PFSK-1 (cell line): ENCODE results near the gene CD300LD.

Source experiments
- FOXP2 ChIP-seq: optimal IDR thresholded peaks from 2 replicates; pipeline ENCODE3; 2011; ENCODE audit warnings: borderline replicate concordance, control low read depth, inconsistent platforms; ENCODE audit not compliant: insufficient read depth; ENCODE audit errors: extremely low read length, extremely low read depth
- POLR2AphosphoS5 ChIP-seq: IDR thresholded peaks from 2 replicates; pipeline ENCODE4 v1.6.1; 2012; ENCODE audit warnings: low read depth, mild to moderate bottlenecking, control low read depth, low read length, moderate library complexity
- SIN3A ChIP-seq: IDR thresholded peaks from 2 replicates; pipeline ENCODE4 v1.6.1; 2012; ENCODE audit warnings: mild to moderate bottlenecking, low read length, moderate library complexity, borderline replicate concordance; ENCODE audit not compliant: insufficient read depth
- TAF1 ChIP-seq: IDR thresholded peaks from 2 replicates; pipeline ENCODE4 v1.6.1; 2012; ENCODE audit warnings: low read length, control low read depth, borderline replicate concordance; ENCODE audit not compliant: insufficient read depth
- TF ChIP-seq, protein P1 (sequence below), 2 experiments: IDR thresholded peaks; 2 replicates each; pipeline versions ENCODE4 v1.6.1 to v1.8.0; 2011 to 2012; ENCODE audit warnings: low read depth in 2 of 2, low read length in 2 of 2, control low read depth in 1 of 2, inconsistent platforms in 1 of 2, mild to moderate bottlenecking in 1 of 2, moderate library complexity in 1 of 2; ENCODE audit not compliant: insufficient read depth in 1 of 2

Gene CD300LD

DNA sequence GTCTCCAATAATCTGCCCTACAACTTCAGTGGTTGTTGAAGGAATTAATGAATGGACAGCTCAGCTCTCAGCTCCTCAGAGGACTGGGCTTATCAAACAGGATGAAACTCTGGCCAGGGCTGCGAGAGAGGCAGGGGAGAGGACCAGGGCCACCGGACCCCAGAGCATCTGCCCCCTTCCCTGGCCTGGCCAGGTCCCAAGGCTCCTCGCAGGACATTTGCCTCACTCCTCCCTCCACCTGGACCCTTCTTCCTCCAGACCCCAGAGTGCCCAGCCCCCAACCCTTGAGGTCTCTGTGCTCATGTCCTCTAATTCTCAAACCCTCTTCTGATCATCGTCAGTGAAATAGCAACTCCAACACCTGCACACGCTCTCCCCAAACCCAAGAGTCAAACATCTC is 49.9 kb downstream of the CD300LD start:
- TF ChIP-seq FOXP2 (no peak), SIN3A (no peak), TAF1 (no peak), POLR2AphosphoS5 (no peak)
- TF ChIP-seq, protein P1, sequence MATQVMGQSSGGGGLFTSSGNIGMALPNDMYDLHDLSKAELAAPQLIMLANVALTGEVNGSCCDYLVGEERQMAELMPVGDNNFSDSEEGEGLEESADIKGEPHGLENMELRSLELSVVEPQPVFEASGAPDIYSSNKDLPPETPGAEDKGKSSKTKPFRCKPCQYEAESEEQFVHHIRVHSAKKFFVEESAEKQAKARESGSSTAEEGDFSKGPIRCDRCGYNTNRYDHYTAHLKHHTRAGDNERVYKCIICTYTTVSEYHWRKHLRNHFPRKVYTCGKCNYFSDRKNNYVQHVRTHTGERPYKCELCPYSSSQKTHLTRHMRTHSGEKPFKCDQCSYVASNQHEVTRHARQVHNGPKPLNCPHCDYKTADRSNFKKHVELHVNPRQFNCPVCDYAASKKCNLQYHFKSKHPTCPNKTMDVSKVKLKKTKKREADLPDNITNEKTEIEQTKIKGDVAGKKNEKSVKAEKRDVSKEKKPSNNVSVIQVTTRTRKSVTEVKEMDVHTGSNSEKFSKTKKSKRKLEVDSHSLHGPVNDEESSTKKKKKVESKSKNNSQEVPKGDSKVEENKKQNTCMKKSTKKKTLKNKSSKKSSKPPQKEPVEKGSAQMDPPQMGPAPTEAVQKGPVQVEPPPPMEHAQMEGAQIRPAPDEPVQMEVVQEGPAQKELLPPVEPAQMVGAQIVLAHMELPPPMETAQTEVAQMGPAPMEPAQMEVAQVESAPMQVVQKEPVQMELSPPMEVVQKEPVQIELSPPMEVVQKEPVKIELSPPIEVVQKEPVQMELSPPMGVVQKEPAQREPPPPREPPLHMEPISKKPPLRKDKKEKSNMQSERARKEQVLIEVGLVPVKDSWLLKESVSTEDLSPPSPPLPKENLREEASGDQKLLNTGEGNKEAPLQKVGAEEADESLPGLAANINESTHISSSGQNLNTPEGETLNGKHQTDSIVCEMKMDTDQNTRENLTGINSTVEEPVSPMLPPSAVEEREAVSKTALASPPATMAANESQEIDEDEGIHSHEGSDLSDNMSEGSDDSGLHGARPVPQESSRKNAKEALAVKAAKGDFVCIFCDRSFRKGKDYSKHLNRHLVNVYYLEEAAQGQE (IDR thresholded peaks at IDR 0.05; ENCODE audit: insufficient read depth in 1 of 2, low read depth in 2 of 2, low read length in 2 of 2), result no peak

DNA sequence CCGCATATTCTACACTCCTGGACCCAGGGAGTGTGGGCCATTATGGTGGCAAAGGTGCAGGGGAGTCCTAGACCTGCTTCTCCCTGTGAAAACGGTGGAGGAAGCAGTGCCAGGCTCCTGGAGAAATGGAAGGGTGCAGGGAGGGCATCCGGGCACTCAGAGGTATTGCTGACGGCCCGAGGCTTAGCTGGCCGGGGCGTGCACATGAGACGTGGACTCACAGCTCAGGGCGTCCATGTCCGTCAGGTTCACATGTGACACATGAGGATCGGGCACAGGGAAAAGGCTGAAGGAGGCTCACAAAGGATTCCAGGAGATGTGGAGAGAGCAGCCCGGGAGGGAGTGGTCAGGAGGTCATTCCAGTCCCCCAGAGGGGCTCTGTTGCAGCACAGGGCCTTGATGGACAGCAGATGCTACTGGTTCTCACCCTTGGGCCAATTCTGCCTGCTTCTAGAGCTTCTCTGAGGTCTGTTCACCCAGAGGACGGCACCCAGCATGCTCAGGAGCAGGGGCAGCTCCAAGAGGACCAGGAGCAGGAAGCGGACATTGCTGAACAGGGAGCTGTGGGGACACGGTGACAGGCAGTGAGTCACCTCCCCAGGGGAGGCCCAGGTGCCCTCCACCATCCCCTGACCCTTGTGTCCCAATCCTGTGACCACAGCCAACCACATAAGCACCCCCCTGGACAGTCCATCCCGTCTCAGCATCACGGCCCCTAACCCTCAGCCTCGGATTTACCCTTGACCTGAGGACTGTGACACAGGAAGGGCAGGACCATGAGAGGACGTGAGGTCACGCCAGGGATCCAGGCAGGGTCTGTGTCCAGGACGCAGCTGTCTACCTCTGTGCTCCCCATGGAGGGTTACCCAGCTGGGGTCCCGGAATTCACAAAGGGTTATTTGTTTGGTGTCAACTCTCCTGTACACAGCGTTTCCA is 50.6 kb downstream of the CD300LD start:
- TF ChIP-seq POLR2AphosphoS5, result no peak

DNA sequence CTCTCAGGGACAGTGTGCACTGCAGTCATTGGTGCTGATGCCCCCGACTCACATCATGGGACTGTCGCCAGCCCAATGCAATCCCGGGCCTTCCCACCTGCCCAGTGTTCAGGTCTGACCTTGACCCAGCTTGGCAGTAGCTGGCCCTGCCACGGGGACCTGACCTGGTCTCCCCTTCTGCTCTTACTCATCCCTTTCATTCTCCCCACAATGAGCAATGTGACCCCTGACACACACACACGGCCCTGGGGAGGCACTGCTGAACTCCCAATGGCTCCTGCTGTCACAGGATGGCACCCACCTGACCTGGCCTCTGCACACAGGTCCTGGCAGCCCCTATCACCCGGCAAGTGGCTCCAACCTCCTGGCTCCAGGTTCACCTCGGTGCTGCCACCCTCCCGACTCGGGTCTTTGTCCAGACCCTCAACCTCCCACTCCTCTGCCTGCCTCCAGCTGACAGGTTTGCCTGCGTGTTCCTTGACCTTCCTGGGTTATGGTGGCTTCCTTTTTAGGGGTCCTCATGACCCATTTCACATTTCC is 52.7 kb downstream of the CD300LD start:
- TF ChIP-seq SIN3A, result no peak

DNA sequence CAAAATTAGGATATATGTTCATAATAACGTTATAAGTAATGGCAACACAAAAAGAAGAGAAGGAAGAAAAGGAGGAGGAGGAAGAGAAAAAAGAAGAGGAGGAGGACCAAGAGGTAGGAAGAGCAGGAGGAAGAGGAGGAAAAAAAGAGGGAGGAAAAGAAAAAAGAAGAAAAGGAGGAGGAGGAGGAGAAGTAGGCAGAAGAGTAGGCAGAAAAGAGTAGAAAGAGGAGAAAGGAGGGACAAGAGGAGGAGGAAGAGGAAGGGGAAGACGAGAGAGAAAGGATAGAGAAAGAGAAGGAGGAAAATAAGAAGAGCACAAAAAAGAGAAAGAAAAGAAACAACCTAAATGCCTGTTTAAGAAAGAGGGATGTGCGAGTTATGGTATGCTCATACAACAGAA is 55.2 kb downstream of the CD300LD start:
- no peak for TF ChIP-seq POLR2AphosphoS5
- no peak for TF ChIP-seq SIN3A
- TF ChIP-seq FOXP2, result no peak
- TF ChIP-seq TAF1, result no peak
- TF ChIP-seq, protein P1 (IDR thresholded peaks at IDR 0.05; ENCODE audit: insufficient read depth in 1 of 2, low read depth in 2 of 2, low read length in 2 of 2), result no peak

DNA sequence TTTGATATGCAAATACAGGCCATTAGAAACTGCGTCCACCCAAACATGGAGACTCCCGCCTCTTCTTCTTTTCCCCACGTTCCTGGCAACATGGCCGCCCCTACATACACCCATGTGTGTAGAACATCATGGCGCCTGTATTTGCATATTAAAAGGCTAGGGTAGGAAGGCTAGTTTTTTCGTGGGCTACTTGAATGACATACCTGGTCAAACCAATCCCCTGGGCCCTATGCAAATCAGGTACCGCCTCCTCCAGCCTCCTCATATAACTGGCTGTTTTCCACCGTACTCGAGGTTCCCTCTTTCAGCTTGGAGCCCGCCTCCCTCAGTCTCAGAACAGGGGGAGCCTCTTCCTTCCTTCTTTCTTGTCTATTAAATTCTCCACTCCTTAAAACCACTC is 60.0 kb downstream of the CD300LD start:
- TF ChIP-seq, protein P1 (IDR thresholded peaks at IDR 0.05; ENCODE audit: insufficient read depth in 1 of 2, low read depth in 2 of 2, low read length in 2 of 2), result no peak
- TF ChIP-seq POLR2AphosphoS5 (no peak), TAF1 (no peak), FOXP2 (no peak), SIN3A (no peak)

DNA sequence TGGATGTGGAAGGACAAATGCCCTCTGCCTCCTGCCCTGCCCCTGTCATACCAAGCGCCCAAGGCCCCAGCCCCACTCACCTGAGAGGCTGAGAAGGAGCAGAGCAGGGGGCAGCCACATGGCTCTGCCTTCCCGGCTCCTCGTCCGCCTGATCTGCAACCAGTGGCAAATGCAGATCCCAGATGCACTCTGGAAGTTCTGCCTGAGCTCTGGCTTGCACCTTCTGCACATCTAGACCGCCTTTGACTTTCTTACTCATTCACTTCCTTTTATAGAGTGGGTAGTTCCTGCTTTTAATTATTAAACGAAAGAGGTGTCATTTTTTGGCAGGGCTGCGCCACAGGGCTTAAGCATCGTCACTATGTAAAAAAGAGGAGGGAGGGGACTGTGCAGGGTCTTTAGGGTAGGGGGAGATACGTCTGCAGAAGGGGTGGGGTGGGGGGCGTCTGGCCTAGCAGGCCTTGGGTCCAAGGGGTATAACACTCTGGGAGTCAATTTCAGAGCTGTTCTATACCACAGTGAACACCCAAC is 60.8 kb downstream of the CD300LD start, which contains the start of gene CD300LB:
CD300LB (minus strand) TSS at position 245 of the 531 bp plus-strand sequence; CDS start at position 120, 125 bp downstream.
- TF ChIP-seq POLR2AphosphoS5, result no peak
- no peak for TF ChIP-seq TAF1
- no peak for TF ChIP-seq FOXP2
- TF ChIP-seq SIN3A, result no peak
- TF ChIP-seq, protein P1 (IDR thresholded peaks at IDR 0.05; ENCODE audit: insufficient read depth in 1 of 2, low read depth in 2 of 2, low read length in 2 of 2), result no peak
